GM20000 (cell line): ENCODE data around the gene MED31.

Source experiments
- DNase-seq: peaks from one replicate; pipeline ENCODE4 v3.0.0; 2012; ENCODE audit warnings: low spot score
- CTCF ChIP-seq: IDR thresholded peaks from 2 replicates; pipeline ENCODE4 v1.5.1; 2012; ENCODE audit warnings: mild to moderate bottlenecking, control low read depth; ENCODE audit errors: extremely low read depth, missing control alignments

Gene MED31

DNA sequence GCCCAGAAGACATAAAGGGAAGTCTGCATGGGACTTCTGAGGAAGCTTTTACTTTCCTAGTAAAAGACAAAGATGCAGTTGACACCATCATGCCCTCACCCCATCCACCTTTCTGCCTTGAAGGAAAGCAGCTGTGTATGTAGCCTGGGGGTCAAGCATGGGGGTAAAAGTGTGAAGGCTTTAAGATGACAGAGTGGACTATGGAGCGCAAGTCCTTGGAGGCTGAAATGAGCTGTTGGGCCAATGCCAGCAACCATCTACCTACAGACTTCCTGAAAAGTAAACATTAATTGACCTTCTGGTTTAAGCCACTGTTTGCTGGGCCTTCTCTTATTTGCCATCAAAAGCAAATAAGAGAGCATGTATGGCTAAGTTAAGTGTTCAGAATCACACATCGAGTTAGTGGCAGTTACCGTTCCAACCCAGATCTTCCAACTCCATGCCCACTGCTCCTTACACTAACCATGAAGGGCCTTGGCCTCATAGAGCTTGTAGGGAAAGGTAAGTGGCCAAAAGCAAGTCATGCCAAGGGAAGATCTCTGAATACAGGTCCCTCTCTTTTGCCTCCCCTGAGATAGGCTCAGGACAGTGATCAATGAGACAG, 31.8 kb upstream of the MED31 start:
- no peak for TF ChIP-seq CTCF
- DNase-seq, result no peak

- no peak for TF ChIP-seq CTCF
- DNase-seq, result no peak
These were observed 30.9 kb upstream of the MED31 start for GRCh38 chr17:6682339-6682738.

DNA sequence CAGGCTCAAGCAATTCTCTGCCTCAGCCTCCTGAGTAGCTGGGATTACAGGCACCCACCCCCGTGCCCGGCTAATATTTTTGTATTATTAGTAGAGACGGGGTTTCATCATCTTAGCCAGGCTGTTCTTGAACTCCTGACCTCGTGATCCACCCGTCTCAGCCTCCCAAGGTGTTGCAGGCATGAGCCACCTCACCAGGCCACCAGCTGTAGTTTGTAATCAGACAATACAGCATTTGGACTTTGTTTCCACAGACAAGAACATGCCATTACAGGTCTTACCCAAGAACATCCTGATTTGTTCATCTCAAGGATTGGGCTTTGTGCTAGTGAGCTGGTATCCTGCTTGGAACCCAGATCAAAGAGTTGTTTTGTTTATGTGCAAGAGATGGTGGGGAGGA, 30.3 kb upstream of the MED31 start:
- no peak for DNase-seq
- TF ChIP-seq CTCF, result no peak

- TF ChIP-seq CTCF, result no peak
- no peak for DNase-seq
These were observed 29.8 kb upstream of the MED31 start for GRCh38 chr17:6681176-6681575.

DNA sequence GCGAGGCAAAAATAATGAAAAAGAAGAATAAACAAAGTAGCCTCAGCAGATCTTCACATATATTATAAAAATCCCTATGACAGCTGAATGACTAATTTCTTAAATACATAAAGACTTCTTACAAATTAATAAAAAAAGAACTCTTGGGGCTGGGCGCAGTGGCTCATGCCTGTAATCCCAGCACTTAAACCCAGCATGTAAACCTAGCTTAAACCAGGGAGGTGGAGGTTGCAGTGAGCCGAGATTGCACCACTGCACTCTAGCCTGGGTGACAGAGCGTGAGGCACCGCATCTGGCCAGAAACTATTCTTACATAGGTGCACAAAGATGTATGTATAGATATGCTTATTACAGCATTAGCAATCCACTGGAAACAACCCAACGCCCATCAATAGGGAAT, 27.8 kb upstream of the MED31 start:
- TF ChIP-seq CTCF, result no peak
- no peak for DNase-seq

DNA sequence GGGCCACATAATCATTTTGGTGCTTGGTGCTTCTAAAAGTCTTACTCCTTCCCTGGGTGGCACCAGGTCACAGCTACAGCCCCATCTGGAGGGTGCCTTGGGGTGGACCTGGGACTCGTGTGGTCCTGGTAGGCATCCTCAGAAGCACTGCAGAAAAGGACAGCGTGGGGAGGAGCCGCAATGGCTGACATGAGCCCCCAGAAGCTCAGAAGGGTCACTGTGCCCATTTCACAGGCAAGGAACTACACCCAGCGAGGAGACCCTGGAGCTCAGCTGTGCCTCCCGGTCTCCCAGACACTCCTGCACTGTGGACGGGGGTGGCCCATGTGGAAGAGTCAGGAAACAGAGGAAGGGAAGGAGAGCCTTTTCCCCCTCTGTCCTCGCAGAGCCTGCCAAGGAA, 26.5 kb upstream of the MED31 start:
- no peak for DNase-seq
- no peak for TF ChIP-seq CTCF

DNA sequence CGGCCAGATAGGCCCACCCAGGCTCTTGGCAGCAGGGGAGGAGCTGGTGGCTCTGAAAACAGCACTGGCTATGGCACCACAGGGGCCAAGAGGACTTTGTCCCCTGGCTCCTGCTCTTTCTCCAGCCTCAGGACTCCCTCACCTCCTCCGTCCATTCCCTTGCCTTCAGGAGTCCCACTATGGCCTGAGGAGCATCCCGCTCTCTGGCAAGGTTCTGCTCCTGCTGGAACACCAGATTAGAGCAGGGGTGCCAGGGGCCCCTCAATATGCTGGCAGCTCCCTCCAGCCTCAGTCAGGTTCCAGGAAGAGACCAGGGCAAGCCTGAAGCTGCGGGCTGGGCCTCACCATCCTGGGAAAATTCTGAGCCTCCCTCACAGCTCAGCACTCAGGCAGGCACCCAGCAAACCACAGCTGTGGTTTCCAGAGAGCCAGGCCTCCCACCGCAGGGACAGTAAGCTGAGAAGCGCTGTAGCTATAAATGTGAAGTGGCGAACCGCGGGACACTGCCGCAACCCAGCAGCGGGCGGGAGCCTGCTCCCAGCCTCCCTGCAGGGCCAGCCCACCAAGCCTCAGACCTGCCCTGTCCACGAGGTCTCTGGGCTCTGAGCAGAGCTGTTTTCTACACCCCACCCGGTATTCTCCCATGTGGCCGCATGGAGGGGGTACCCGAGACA, 25.9 kb upstream of the MED31 start:
- no peak for TF ChIP-seq CTCF
- DNase-seq, result no peak
